Muscle layer of duodenum (tissue), 2 donors: ENCODE measurements around the gene PTPRR.

Experiments
- H3K27ac ChIP-seq: one replicate; pipeline ENCODE4 v1.7.0; 2013; ENCODE audit warnings: mild to moderate bottlenecking, low read length
- H3K27me3 ChIP-seq: one replicate; pipeline ENCODE4 v1.7.0; 2013; ENCODE audit warnings: low read depth, mild to moderate bottlenecking, control low read depth, low read length
- H3K36me3 ChIP-seq, 2 donors: one replicate each; pipeline ENCODE4 v1.7.0; 2013; ENCODE audit warnings: low read length in 2 of 2, control low read depth in 1 of 2, mild to moderate bottlenecking in 1 of 2; ENCODE audit not compliant: insufficient read depth in 2 of 2, control insufficient read depth in 1 of 2
- H3K4me1 ChIP-seq, 2 donors: one replicate each; pipeline ENCODE4 v1.7.0; 2013; ENCODE audit warnings: low read length in 2 of 2, mild to moderate bottlenecking in 2 of 2, control low read depth in 1 of 2, moderate library complexity in 1 of 2; ENCODE audit not compliant: insufficient read depth in 2 of 2, control insufficient read depth in 1 of 2
- H3K4me3 ChIP-seq, 2 donors: one replicate each; pipeline ENCODE4 v1.7.0; 2013; ENCODE audit warnings: low read length in 2 of 2, low read depth in 1 of 2, mild to moderate bottlenecking in 1 of 2
- H3K9me3 ChIP-seq, 2 donors: one replicate each; pipeline ENCODE4 v1.7.0; 2013; ENCODE audit warnings: low read length in 2 of 2, control low read depth in 1 of 2, mild to moderate bottlenecking in 1 of 2; ENCODE audit not compliant: control insufficient read depth in 1 of 2
- donor health status: healthy.

PTPRR gene

GRCh38 chr12:70794131-70794530 lies 126.4 kb downstream of the PTPRR start:
- no peak overlapping the region for H3K27ac ChIP-seq
- H3K9me3 ChIP-seq, result no peaks in the 10 kb centered on the region
- H3K36me3 ChIP-seq, result no peaks in the 10 kb centered on the region
- H3K4me1 ChIP-seq, result no peaks in the 10 kb centered on the region
- no peak overlapping the region for H3K4me3 ChIP-seq
- no peaks in the 10 kb centered on the region for H3K27me3 ChIP-seq

- H3K27ac ChIP-seq, result no peak overlapping the region
- no peaks in the 10 kb centered on the region for H3K27me3 ChIP-seq
- no peaks in the 10 kb centered on the region for H3K36me3 ChIP-seq
- no peak overlapping the region for H3K4me3 ChIP-seq
- no peaks in the 10 kb centered on the region for H3K4me1 ChIP-seq
- no peaks in the 10 kb centered on the region for H3K9me3 ChIP-seq
These were observed 131.8 kb downstream of the PTPRR start for GRCh38 chr12:70788774-70789173.

- Histone ChIP-seq H3K27me3 (no peaks in the 10 kb centered on the region), H3K4me3 (no peak overlapping the region), H3K9me3 (no peaks in the 10 kb centered on the region), H3K27ac (no peak overlapping the region), H3K4me1 (no peaks in the 10 kb centered on the region), H3K36me3 (no peaks in the 10 kb centered on the region)
These were observed 132.9 kb downstream of the PTPRR start for GRCh38 chr12:70787612-70788011.

GRCh38 chr12:70785896-70786295 lies 134.6 kb downstream of the PTPRR start:
- no peak overlapping the region for H3K27ac ChIP-seq
- H3K27me3 ChIP-seq, result no peaks in the 10 kb centered on the region
- no peaks in the 10 kb centered on the region for H3K36me3 ChIP-seq
- no peaks in the 10 kb centered on the region for H3K4me1 ChIP-seq
- H3K9me3 ChIP-seq, result no peaks in the 10 kb centered on the region
- H3K4me3 ChIP-seq, result no peak overlapping the region

DNA sequence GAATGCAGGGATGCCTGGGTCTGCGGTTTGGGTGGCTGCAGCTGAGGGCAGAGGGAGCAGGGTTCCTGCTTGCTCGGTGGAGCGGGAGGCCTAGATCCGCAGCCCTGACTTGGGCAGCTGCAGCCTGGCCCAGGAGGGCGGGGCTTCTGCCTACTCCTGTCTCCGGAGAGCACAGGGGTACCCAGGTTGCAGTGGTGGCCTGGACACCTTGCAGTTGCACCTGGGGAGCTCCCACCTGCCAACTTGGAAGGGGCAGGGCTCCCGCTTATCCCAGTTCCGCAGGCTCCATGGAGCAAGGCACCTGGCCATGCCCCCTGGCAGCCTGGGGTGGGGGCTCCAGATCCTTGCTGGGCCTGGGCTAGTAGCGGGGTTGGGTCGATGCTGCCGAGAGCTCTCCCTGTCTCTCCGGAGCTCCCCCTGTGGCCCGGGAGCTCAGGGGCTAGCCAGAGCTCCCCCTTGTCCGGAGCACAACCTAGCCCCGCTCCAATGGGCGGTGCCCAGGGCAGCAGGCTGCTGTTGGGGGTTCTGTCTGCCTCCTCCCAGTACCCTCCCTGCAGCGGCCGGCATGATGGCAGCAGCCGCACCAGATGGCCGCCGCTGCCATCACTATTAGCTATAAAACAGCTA lies 136.4 kb downstream of the PTPRR start:
- H3K36me3 ChIP-seq, result no peaks in the 10 kb centered on the region
- H3K4me3 ChIP-seq, result no peak overlapping the region
- no peak overlapping the region for H3K27ac ChIP-seq
- H3K9me3 ChIP-seq, result no peaks in the 10 kb centered on the region
- no peaks in the 10 kb centered on the region for H3K27me3 ChIP-seq
- no peaks in the 10 kb centered on the region for H3K4me1 ChIP-seq

DNA sequence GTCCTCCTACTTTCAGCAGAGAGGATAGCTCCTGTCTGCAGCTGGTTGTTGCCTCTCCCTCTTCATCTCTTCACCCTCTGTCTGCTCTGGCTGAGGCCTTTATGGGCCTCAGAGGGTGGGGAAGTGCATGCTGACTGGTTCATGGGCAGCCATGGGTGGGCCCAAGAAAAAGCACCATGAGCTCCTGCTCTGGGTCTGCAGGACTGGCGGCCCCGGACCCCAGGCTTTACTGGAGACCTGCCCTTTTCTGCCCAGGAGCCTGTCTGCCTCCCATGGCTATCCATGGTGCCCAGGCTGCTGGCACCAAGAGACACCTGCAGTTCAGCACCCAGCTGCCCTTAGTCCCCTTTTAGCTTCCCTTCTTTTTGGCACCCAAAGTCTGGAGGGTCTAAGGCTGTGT lies 137.1 kb downstream of the PTPRR start:
- H3K27me3 ChIP-seq, result no peaks in the 10 kb centered on the region
- no peaks in the 10 kb centered on the region for H3K36me3 ChIP-seq
- no peak overlapping the region for H3K4me3 ChIP-seq
- no peaks in the 10 kb centered on the region for H3K4me1 ChIP-seq
- H3K9me3 ChIP-seq, result no peaks in the 10 kb centered on the region
- H3K27ac ChIP-seq, result no peak overlapping the region

- Histone ChIP-seq H3K27ac (no peak overlapping the region), H3K9me3 (no peaks in the 10 kb centered on the region), H3K4me3 (no peak overlapping the region), H3K4me1 (no peaks in the 10 kb centered on the region), H3K36me3 (no peaks in the 10 kb centered on the region), H3K27me3 (no peaks in the 10 kb centered on the region)
These were observed 141.3 kb downstream of the PTPRR start for GRCh38 chr12:70779250-70779649.

GRCh38 chr12:70774055-70774454 lies 146.5 kb downstream of the PTPRR start:
- Histone ChIP-seq H3K4me1 (no peaks in the 10 kb centered on the region), H3K9me3 (no peaks in the 10 kb centered on the region), H3K27me3 (no peaks in the 10 kb centered on the region), H3K27ac (no peak overlapping the region), H3K36me3 (no peaks in the 10 kb centered on the region), H3K4me3 (no peak overlapping the region)

DNA sequence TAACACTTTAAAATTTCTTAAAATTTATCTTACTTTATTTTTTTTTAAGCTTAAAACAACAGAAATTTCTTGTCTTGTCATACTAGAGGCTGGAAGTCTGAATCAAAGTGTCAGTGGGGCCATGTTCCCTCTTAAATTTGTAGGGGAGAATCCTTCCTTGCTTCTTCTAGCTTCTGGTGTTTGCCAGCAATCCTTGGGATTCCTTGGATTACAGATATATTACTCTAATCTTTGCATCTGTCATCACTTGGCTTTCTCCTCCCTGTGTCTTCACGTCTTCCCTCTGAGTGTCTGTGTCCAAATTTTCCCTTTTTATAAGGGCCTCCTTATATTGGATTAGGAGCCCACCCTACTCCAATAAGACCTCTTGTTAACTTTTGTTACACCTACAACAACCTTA lies 147.7 kb downstream of the PTPRR start:
- Histone ChIP-seq H3K9me3 (no peaks in the 10 kb centered on the region), H3K36me3 (no peaks in the 10 kb centered on the region), H3K27me3 (no peaks in the 10 kb centered on the region), H3K4me3 (no peak overlapping the region), H3K4me1 (no peaks in the 10 kb centered on the region), H3K27ac (no peak overlapping the region)

- no peaks in the 10 kb centered on the region for H3K27me3 ChIP-seq
- H3K9me3 ChIP-seq, result no peaks in the 10 kb centered on the region
- no peak overlapping the region for H3K27ac ChIP-seq
- H3K4me3 ChIP-seq, result no peak overlapping the region
- no peaks in the 10 kb centered on the region for H3K4me1 ChIP-seq
- H3K36me3 ChIP-seq, result no peaks in the 10 kb centered on the region
These were observed 149.0 kb downstream of the PTPRR start for GRCh38 chr12:70771581-70771980.

GRCh38 chr12:70763666-70764065 lies 156.9 kb downstream of the PTPRR start:
- H3K27me3 ChIP-seq, result no peaks in the 10 kb centered on the region

GRCh38 chr12:70762000-70762399 lies 158.5 kb downstream of the PTPRR start:
- H3K36me3 ChIP-seq, result no peaks in the 10 kb centered on the region
- no peaks in the 10 kb centered on the region for H3K9me3 ChIP-seq
- H3K4me3 ChIP-seq, result no peak overlapping the region
- H3K27ac ChIP-seq, result no peak overlapping the region
- no peaks in the 10 kb centered on the region for H3K4me1 ChIP-seq
- H3K27me3 ChIP-seq, result no peaks in the 10 kb centered on the region

More at GRCh38 chr12:70763666-70764065, 156.9 kb downstream of the PTPRR start:
- Histone ChIP-seq H3K9me3 (no peaks in the 10 kb centered on the region), H3K27ac (no peak overlapping the region), H3K36me3 (no peaks in the 10 kb centered on the region), H3K4me3 (no peak overlapping the region), H3K4me1 (no peaks in the 10 kb centered on the region)
